Lower lobe of right lung (tissue), 2 donors: ENCODE results near the gene GALNT17. TPM values are rescaled to one million over a fixed set of nuclear protein-coding genes. Genes with fewer than 3 reads are reported as not detected.

Source experiments
- ATAC-seq, 2 donors: fragments of 200-7000 bp; cut with Tn5 transposase; one replicate each; pipeline ENCODE4 v1.9.1; 2020 to 2022; ENCODE audit warnings: mild to moderate bottlenecking in 2 of 2, moderate library complexity in 2 of 2
- DNase-seq: peaks from one replicate; pipeline ENCODE4 v3.0.0-alpha.2; 2020
- H3K27ac ChIP-seq: fragments of 200-600 bp; one replicate; pipeline ENCODE4 v1.8.0; 2022
- H3K27me3 ChIP-seq: fragments of 200-600 bp; one replicate; pipeline ENCODE4 v1.8.0; 2022; ENCODE audit warnings: low read depth
- H3K36me3 ChIP-seq: fragments of 200-600 bp; one replicate; pipeline ENCODE4 v1.8.0; 2022; ENCODE audit warnings: mild to moderate bottlenecking
- H3K4me1 ChIP-seq: fragments of 200-600 bp; one replicate; pipeline ENCODE4 v1.8.0; 2022
- H3K4me3 ChIP-seq: fragments of 200-600 bp; one replicate; pipeline ENCODE4 v1.8.0; 2022; ENCODE audit warnings: mild to moderate bottlenecking
- H3K9me3 ChIP-seq: fragments of 200-600 bp; one replicate; pipeline ENCODE4 v1.8.0; 2022
- CTCF ChIP-seq: fragments of 200-600 bp; IDR thresholded peaks from one replicate; pipeline ENCODE4 v1.8.0; 2022; ENCODE audit warnings: antibody characterized with exemption, mild to moderate bottlenecking
- intact Hi-C: fragments of 100-400 bp; cut with DNase I; formaldehyde crosslinking; loops from one replicate; pipeline ENCODE4 v1.11.0; 2022
- total RNA-seq: library from RNA; stranded (reverse); fragmentation: NEBNext Ultra II Directional; extraction: Animal tissue kit (Norgen Biotek cat#: 25700); gene quantifications from one replicate; pipeline ENCODE4 v1.2.1, GENCODE V29; 2021
- donor health status: DM: no; HTN: yes; CAD: no; lungs with severe emphysema.

Gene GALNT17
- total RNA-seq, 1 donor from 2014 or later, result 6.6 TPM

- Histone ChIP-seq H3K27ac (no peak overlapping the region), H3K4me1 (no peaks in the 10 kb centered on the region), H3K27me3 (no peaks in the 10 kb centered on the region), H3K4me3 (no peak overlapping the region), H3K9me3 (peaks cover 1% of the 10 kb centered on the region), H3K36me3 (no peaks in the 10 kb centered on the region)
- intact Hi-C loops, result no loop called here
- ATAC-seq, result no peak
- no peak for TF ChIP-seq CTCF
- DNase-seq, result no peak
These were observed 139.3 kb downstream of the GALNT17 start for GRCh38 chr7:71271203-71271602.

GRCh38 chr7:71272509-71273490, 140.9 kb downstream of the GALNT17 start:
- Histone ChIP-seq H3K4me1 (no peaks in the 10 kb centered on the region), H3K27me3 (no peaks in the 10 kb centered on the region), H3K27ac (no peak overlapping the region), H3K36me3 (no peaks in the 10 kb centered on the region), H3K4me3 (no peak overlapping the region), H3K9me3 (no peaks in the 10 kb centered on the region)
- DNase-seq, result no peak
- TF ChIP-seq CTCF, result no peak
- intact Hi-C loops, result no loop called here
- no peak for ATAC-seq

GRCh38 chr7:71278257-71278656, 146.3 kb downstream of the GALNT17 start:
- Histone ChIP-seq H3K27ac (no peak overlapping the region), H3K9me3 (no peaks in the 10 kb centered on the region), H3K4me3 (no peak overlapping the region), H3K36me3 (no peaks in the 10 kb centered on the region), H3K27me3 (no peaks in the 10 kb centered on the region), H3K4me1 (no peaks in the 10 kb centered on the region)
- TF ChIP-seq CTCF, result no peak
- intact Hi-C loops, result no loop called here
- DNase-seq (no peak), ATAC-seq (no peak)

GRCh38 chr7:71281261-71281660, 149.3 kb downstream of the GALNT17 start:
- no peak for TF ChIP-seq CTCF
- H3K27me3 ChIP-seq, result no peaks in the 10 kb centered on the region
- no peaks in the 10 kb centered on the region for H3K36me3 ChIP-seq
- H3K4me3 ChIP-seq, result no peak overlapping the region
- H3K9me3 ChIP-seq, result no peaks in the 10 kb centered on the region
- ATAC-seq (no peak), DNase-seq (no peak)
- no peak overlapping the region for H3K27ac ChIP-seq
- no peaks in the 10 kb centered on the region for H3K4me1 ChIP-seq
- intact Hi-C loops, result no loop called here

- ATAC-seq (no peak), DNase-seq (no peak)
- no peaks in the 10 kb centered on the region for H3K4me1 ChIP-seq
- intact Hi-C loops, result no loop called here
- H3K36me3 ChIP-seq, result no peaks in the 10 kb centered on the region
- H3K27ac ChIP-seq, result no peak overlapping the region
- H3K4me3 ChIP-seq, result no peak overlapping the region
- no peaks in the 10 kb centered on the region for H3K9me3 ChIP-seq
- H3K27me3 ChIP-seq, result no peaks in the 10 kb centered on the region
- no peak for TF ChIP-seq CTCF
These were observed 151.9 kb downstream of the GALNT17 start for GRCh38 chr7:71283802-71284201.
